Sigmoid colon (tissue), 7 donors: ENCODE measurements around the gene B4GALNT2. TPM values are rescaled to one million over a fixed set of nuclear protein-coding genes. Genes with fewer than 3 reads are reported as not detected.

Experiments used
- DNase-seq: peaks from one replicate; pipeline ENCODE4 v3.0.0-alpha.2; 2019
- H3K27ac ChIP-seq, 4 donors: fragments of 200-600 bp; sonication (generic); one replicate each; pipeline ENCODE4 v1.5.1; 2016 to 2019; ENCODE audit warnings: mild to moderate bottlenecking in 1 of 4
- H3K27me3 ChIP-seq, 3 donors: fragments of 200-600 bp; sonication (generic); one replicate each; pipeline ENCODE4 v1.5.1; 2019; ENCODE audit warnings: mild to moderate bottlenecking in 1 of 3
- H3K36me3 ChIP-seq, 4 donors: fragments of 200-600 bp; sonication (generic); one replicate each; pipeline ENCODE4 v1.5.1; 2016 to 2019
- H3K4me1 ChIP-seq, 4 donors: fragments of 200-600 bp; sonication (generic); one replicate each; pipeline ENCODE4 v1.5.1; 2017 to 2019
- H3K4me3 ChIP-seq, 4 donors: fragments of 200-600 bp; sonication (generic); one replicate each; pipeline ENCODE4 v1.5.1; 2017 to 2019; ENCODE audit warnings: mild to moderate bottlenecking in 2 of 4, moderate library complexity in 1 of 4
- H3K9me3 ChIP-seq, 4 donors: fragments of 200-600 bp in 3 of 4; sonication (generic) in 3 of 4; one replicate each; pipeline versions ENCODE4 v1.5.1 to v1.6.1; 2013 to 2019
- CTCF ChIP-seq, 4 experiments: fragments of 450-650 bp in 3 of 4; fragments of 200-600 bp in 1 of 4; IDR thresholded peaks; one replicate each; pipeline ENCODE4 v1.5.1; 2016 to 2019; ENCODE audit warnings: antibody characterized with exemption in 4 of 4, mild to moderate bottlenecking in 3 of 4, moderate library complexity in 2 of 4
- EP300 ChIP-seq, 4 donors: sonication (generic); formaldehyde crosslinking; IDR thresholded peaks; one replicate each; pipeline ENCODE4 v1.6.1; 2017; ENCODE audit warnings: antibody characterized with exemption in 4 of 4
- POLR2A ChIP-seq, 2 donors: fragments of 450-650 bp; IDR thresholded peaks; one replicate each; pipeline ENCODE4 v1.6.1; 2016; ENCODE audit warnings: antibody characterized with exemption in 2 of 2, mild to moderate bottlenecking in 2 of 2, moderate library complexity in 2 of 2
- POLR2AphosphoS5 ChIP-seq, 4 donors: sonication (generic); formaldehyde crosslinking; IDR thresholded peaks; one replicate each; pipeline ENCODE4 v1.6.1; 2017; ENCODE audit warnings: antibody characterized with exemption in 4 of 4
- WGBS, 2 donors: extraction: QIAGEN DNeasy Blood & Tissue Kit; methylation state at CpG; one replicate each; pipeline ENCODE4 v1.1.7; 2013; 5-methylcytosine and 5-hydroxymethylcytosine counted together
- intact Hi-C: fragments of 100-400 bp; cut with DNase I; formaldehyde crosslinking; loops from one replicate; pipeline ENCODE4 v1.15.1; 2023
- polyA plus RNA-seq, 3 donors: library from polyadenylated mRNA; stranded (reverse); fragments of 200-250 nt; gene quantifications; one replicate each; pipeline ENCODE4 v1.2.3, GENCODE V29; 2013
- total RNA-seq, 4 donors: library from RNA; depleted of rRNA; stranded (reverse); fragments of >200 nt; gene quantifications; one replicate each; pipeline ENCODE4 v1.1.0, GENCODE V29; 2016
- donor health status: healthy with polysubstance abuse.
- donor health status: Bipolar disorder and iron deficiency.
- donor health status: healthy.

Gene B4GALNT2
- total and polyA plus RNA-seq, 7 donors: 2.4 to 4.1 (median 3.9) TPM; not detected in 4

GRCh38 chr17:49191409-49191916, 58.9 kb downstream of the B4GALNT2 start:
- WGBS, 2 donors: 1 to 6% methylated on average over 8 of the region's 8 CpGs
- Histone ChIP-seq H3K4me3 (peak overlapping the region; percentile 56 to 88 (median 78)), H3K36me3 (no peaks in the 10 kb centered on the region), H3K27me3 (no peaks in the 10 kb centered on the region), H3K9me3 (no peaks in the 10 kb centered on the region), H3K27ac (peak overlapping the region; percentile 87 to 99 (median 96)), H3K4me1 (peaks cover 7 to 19% (median 14%) of the 10 kb centered on the region in 4 donors)
- DNase-seq: no peak
- intact Hi-C loops: loop anchor here (5.0 to 10.0 kb wide), 3 partner anchors 36 to 287 kb away; partner anchors contain the start of genes PHB1 and UBE2Z
- TF ChIP-seq EP300 (IDR thresholded peaks at IDR 0.05): no peak
- TF ChIP-seq POLR2AphosphoS5 (IDR thresholded peaks at IDR 0.05): no peak
- no peak for TF ChIP-seq CTCF (IDR thresholded peaks at IDR 0.05)
- no peak for TF ChIP-seq POLR2A (IDR thresholded peaks at IDR 0.05)

GRCh38 chr17:49191917-49192741, 59.6 kb downstream of the B4GALNT2 start:
- DNase-seq: peak; percentile 97
- WGBS, 2 donors: 0% methylated on average over 53 of the region's 53 CpGs
- peaks cover 7 to 19% (median 14%) of the 10 kb centered on the region in 4 donors for H3K4me1 ChIP-seq
- no peaks in the 10 kb centered on the region for H3K9me3 ChIP-seq
- TF ChIP-seq POLR2A (IDR thresholded peaks at IDR 0.05): no peak
- peak in 1 of 4 experiments; percentile 10 for TF ChIP-seq CTCF (IDR thresholded peaks at IDR 0.05)
- peak; percentile 21 to 53 (median 32) for TF ChIP-seq POLR2AphosphoS5 (IDR thresholded peaks at IDR 0.05)
- TF ChIP-seq EP300 (IDR thresholded peaks at IDR 0.05): no peak
- H3K36me3 ChIP-seq: no peaks in the 10 kb centered on the region
- H3K4me3 ChIP-seq: peak overlapping the region; percentile 56 to 88 (median 78)
- H3K27ac ChIP-seq: peak overlapping the region; percentile 87 to 99 (median 96)
- H3K27me3 ChIP-seq: no peaks in the 10 kb centered on the region
- intact Hi-C loops: loop anchor here (5.0 to 10.0 kb wide), 3 partner anchors 35 to 287 kb away; partner anchors contain the start of genes PHB1 and UBE2Z

GRCh38 chr17:49193513-49194296, 61.1 kb downstream of the B4GALNT2 start:
- DNase-seq: peak; percentile 85
- 5 to 7% methylated on average over 21 of the region's 21 CpGs for WGBS, 2 donors

More at GRCh38 chr17:49193513-49194296, 61.1 kb downstream of the B4GALNT2 start:
- intact Hi-C loops: loop anchor here (5.0 to 10.0 kb wide), 3 partner anchors 34 to 289 kb away; partner anchors contain the start of genes PHB1 and UBE2Z
- Histone ChIP-seq H3K9me3 (no peaks in the 10 kb centered on the region), H3K36me3 (no peaks in the 10 kb centered on the region), H3K4me3 (peak overlapping the region; percentile 56 to 88 (median 78)), H3K4me1 (peaks cover 7 to 19% (median 14%) of the 10 kb centered on the region in 4 donors), H3K27ac (peak overlapping the region; percentile 87 to 99 (median 96)), H3K27me3 (no peaks in the 10 kb centered on the region)
- TF ChIP-seq POLR2AphosphoS5 (IDR thresholded peaks at IDR 0.05): peak in 3 of 4 donors; percentile 30 to 39 (median 33)
- no peak for TF ChIP-seq CTCF (IDR thresholded peaks at IDR 0.05)
